ENCODE measurements around the gene BANP. TPM values are rescaled to one million over a fixed set of nuclear protein-coding genes. Genes with fewer than 3 reads are reported as not detected.

The BANP gene
- total and polyA plus RNA-seq, 2 donors (not counting 1 experiment from before 2014, with no cell fraction given), result 9.3 to 31.0 TPM

DNA sequence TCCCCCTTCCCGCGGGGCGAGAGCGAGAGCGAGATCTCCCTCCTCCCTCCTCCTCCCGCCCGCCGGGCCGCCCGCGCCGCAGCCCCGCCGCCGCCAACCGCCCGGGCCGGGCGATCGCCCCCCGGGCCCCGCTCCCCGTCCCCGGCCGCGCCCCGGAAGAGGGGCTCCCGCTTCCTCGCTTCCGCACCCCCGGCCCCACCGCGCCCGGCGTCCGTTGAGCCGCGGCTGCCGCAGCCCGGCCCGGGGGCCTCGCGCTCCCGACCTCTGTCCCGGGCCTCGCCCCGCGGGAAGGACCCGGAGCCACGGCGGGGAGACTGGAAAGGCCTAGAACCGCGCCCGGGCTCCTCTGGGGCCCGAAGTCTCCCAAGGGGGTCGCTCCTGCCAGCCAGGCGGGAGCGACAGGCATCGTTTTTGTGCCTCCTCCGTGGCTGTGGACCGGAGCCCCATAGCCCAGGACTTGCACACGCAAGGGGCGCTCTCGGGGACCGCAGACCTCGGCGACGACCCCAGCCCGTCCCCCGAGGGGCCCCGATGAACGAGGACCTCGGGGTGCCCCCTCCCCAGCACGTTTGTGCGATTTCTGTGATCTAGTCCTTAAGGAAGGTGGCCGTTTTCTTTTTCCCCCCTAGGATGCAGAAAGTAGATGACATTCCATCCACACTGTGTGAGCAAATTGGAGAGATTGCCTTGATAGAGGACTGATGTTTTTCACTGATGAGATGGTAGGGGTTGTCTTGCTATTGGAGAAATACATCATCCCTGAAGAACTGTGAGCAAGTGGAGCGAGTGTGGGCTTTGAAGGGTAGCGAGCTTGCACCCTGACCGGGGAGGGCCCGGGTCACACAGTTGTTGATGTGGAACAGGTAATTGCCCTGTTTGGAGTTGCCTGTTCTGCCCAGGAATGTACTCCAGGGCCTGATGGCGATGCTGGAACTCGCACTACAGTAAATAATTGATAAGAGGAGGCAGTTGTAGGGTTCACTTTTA lies 611 bp downstream of the BANP start:
- no peaks in the 10 kb centered on the region for H3K9me3 ChIP-seq (ENCODE audit: control insufficient read depth, insufficient read depth, low read depth, low read length)
- peak overlapping the region; percentile 100 for H3K9ac ChIP-seq (ENCODE audit: insufficient read depth, low read length)
- H2AFZ ChIP-seq (ENCODE audit: low read length), result no peak overlapping the region
- peak overlapping the region; percentile 98 for H3K4me2 ChIP-seq (ENCODE audit: extremely low read depth, insufficient read depth, low read length)
- TF ChIP-seq, protein P1, sequence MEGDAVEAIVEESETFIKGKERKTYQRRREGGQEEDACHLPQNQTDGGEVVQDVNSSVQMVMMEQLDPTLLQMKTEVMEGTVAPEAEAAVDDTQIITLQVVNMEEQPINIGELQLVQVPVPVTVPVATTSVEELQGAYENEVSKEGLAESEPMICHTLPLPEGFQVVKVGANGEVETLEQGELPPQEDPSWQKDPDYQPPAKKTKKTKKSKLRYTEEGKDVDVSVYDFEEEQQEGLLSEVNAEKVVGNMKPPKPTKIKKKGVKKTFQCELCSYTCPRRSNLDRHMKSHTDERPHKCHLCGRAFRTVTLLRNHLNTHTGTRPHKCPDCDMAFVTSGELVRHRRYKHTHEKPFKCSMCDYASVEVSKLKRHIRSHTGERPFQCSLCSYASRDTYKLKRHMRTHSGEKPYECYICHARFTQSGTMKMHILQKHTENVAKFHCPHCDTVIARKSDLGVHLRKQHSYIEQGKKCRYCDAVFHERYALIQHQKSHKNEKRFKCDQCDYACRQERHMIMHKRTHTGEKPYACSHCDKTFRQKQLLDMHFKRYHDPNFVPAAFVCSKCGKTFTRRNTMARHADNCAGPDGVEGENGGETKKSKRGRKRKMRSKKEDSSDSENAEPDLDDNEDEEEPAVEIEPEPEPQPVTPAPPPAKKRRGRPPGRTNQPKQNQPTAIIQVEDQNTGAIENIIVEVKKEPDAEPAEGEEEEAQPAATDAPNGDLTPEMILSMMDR (conservative IDR thresholded peaks at IDR 0.05 in 1 of 2, IDR thresholded peaks at IDR 0.05 in 1 of 2; ENCODE audit: low read depth in 1 of 2, low read length in 2 of 2), result peak in 1 of 2 donors; percentile 10
- TF ChIP-seq EZH2 (IDR thresholded peaks at IDR 0.05; ENCODE audit: low read length, missing control alignments), result no peak
- peaks cover 3% of the 10 kb centered on the region for H3K36me3 ChIP-seq (ENCODE audit: control insufficient read depth, insufficient read depth, low read length)
- peaks cover 51% of the 10 kb centered on the region for H3K79me2 ChIP-seq (ENCODE audit: control insufficient read depth, insufficient read depth, low read length)
- H4K20me1 ChIP-seq (ENCODE audit: control insufficient read depth, extremely low read depth, insufficient read depth, low read length), result no peaks in the 10 kb centered on the region
- H3K27ac ChIP-seq (ENCODE audit: insufficient read depth, low read length), result peak overlapping the region; percentile 95
- no peaks in the 10 kb centered on the region for H3K27me3 ChIP-seq (ENCODE audit: control insufficient read depth, insufficient read depth, low read length)
- peaks cover 13% of the 10 kb centered on the region for H3K4me1 ChIP-seq (ENCODE audit: control insufficient read depth, extremely low read depth, insufficient read depth, low read length)
- DNase-seq (ENCODE audit: low read depth in 2 of 2), result peak; percentile 9 to 18
- H3K4me3 ChIP-seq (replicated peaks in 1 of 4; ENCODE audit: control extremely low read depth in 1 of 4, insufficient read depth in 1 of 4, low read depth in 3 of 4, low read length in 4 of 4), result peak overlapping the region; percentile 68 to 88 (median 75)

DNA sequence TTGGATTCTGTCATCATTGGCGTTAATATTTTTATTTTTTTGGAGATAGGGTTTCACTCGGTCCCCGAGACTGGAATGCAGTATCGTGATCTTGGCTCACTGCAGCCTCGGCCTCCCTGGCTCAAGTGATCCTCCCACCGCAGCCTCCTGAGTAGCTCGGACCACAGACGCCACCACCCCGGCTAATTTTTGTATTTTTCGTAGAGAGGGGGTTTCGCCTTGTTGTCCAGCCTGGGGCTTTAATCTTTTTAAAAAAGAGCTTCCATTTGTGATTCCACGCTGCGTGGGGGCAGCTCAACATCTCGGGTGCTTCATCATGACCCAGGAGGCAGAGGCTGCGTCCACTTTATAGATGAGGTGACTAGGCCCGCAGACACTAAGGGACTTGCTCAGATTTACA lies 1.5 kb downstream of the BANP start:
- DNase-seq (ENCODE audit: low read depth in 2 of 2), result no peak
- Histone ChIP-seq H3K27me3 (ENCODE audit: control insufficient read depth, insufficient read depth, low read length) (no peaks in the 10 kb centered on the region), H3K27ac (ENCODE audit: insufficient read depth, low read length) (peak overlapping the region; percentile 95), H4K20me1 (ENCODE audit: control insufficient read depth, extremely low read depth, insufficient read depth, low read length) (no peaks in the 10 kb centered on the region), H3K4me2 (ENCODE audit: extremely low read depth, insufficient read depth, low read length) (peak overlapping the region; percentile 98), H3K4me1 (ENCODE audit: control insufficient read depth, extremely low read depth, insufficient read depth, low read length) (peaks cover 13% of the 10 kb centered on the region), H2AFZ (ENCODE audit: low read length) (no peak overlapping the region), H3K9ac (ENCODE audit: insufficient read depth, low read length) (no peak overlapping the region), H3K36me3 (ENCODE audit: control insufficient read depth, insufficient read depth, low read length) (peaks cover 6% of the 10 kb centered on the region), H3K9me3 (ENCODE audit: control insufficient read depth, insufficient read depth, low read depth, low read length) (no peaks in the 10 kb centered on the region), H3K79me2 (ENCODE audit: control insufficient read depth, insufficient read depth, low read length) (peaks cover 60% of the 10 kb centered on the region), H3K4me3 (replicated peaks in 1 of 4; ENCODE audit: control extremely low read depth in 1 of 4, insufficient read depth in 1 of 4, low read depth in 3 of 4, low read length in 4 of 4) (peak overlapping the region; percentile 68 to 88 (median 75))
- TF ChIP-seq, protein P1 (conservative IDR thresholded peaks at IDR 0.05 in 1 of 2, IDR thresholded peaks at IDR 0.05 in 1 of 2; ENCODE audit: low read depth in 1 of 2, low read length in 2 of 2), result no peak
- TF ChIP-seq EZH2 (IDR thresholded peaks at IDR 0.05; ENCODE audit: low read length, missing control alignments), result no peak

Measured in fibroblast of lung (primary cell).